Omental fat pad (tissue), 4 donors: ENCODE results near the gene PLXNB1. TPM values are rescaled to one million over a fixed set of nuclear protein-coding genes. Genes with fewer than 3 reads are reported as not detected.
"Not testable (repeated sequence)": the region's sequence is repeated elsewhere in the genome, so short reads cannot be mapped to it uniquely, and the experiment has no call there.

Source experiments
- ATAC-seq: fragments of 150-250 bp; one replicate; pipeline ENCODE4 v1.9.1; 2016; ENCODE audit warnings: mild to moderate bottlenecking, moderate library complexity; ENCODE audit not compliant: low FRiP score
- DNase-seq: peaks from one replicate; pipeline ENCODE4 v3.0.0-alpha.2; 2019; ENCODE audit warnings: low spot score
- CTCF ChIP-seq, 3 donors: fragments of 450-650 bp; IDR thresholded peaks; one replicate each; pipeline ENCODE4 v1.5.1; 2016 to 2017; ENCODE audit warnings: antibody characterized with exemption in 3 of 3, mild to moderate bottlenecking in 3 of 3, moderate library complexity in 2 of 3
- total RNA-seq, 4 donors: library from RNA; depleted of rRNA; stranded (reverse); fragments of >200 nt; gene quantifications; one replicate each; pipeline ENCODE4 v1.1.0, GENCODE V29; 2016

Gene PLXNB1
- total RNA-seq, 4 donors from 2014 or later: 66.7 to 91.3 (median 77.1) TPM

DNA sequence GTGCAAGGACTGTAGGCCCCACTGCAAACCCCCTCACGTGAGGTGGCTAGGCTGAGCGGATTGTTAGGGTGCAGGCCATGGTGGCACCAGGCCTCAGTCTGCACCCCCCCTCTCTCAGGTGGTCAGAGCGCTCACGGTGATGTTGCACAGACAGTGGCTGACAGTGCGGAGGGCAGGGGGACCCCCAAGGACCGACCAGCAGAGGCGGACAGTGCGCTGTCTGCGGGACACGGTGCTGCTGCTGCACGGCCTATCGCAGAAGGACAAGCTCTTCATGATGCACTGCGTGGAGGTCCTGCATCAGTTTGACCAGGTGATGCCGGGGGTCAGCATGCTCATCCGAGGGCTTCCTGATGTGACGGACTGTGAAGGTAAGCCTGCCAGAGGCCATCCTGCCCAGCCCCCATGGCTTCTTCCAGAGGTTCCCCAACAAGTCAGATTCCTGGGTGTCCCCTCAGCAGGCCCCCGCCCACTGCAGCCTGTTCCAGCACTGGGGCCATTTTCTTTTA lies 34.9 kb upstream of the PLXNB1 start:
- no peak for TF ChIP-seq CTCF (IDR thresholded peaks at IDR 0.05)
- ATAC-seq (no peak), DNase-seq (no peak)

- ATAC-seq (no peak), DNase-seq (no peak)
- no peak for TF ChIP-seq CTCF (IDR thresholded peaks at IDR 0.05)
Observed at GRCh38 chr3:48463703-48464102, 33.8 kb upstream of the PLXNB1 start.

DNA sequence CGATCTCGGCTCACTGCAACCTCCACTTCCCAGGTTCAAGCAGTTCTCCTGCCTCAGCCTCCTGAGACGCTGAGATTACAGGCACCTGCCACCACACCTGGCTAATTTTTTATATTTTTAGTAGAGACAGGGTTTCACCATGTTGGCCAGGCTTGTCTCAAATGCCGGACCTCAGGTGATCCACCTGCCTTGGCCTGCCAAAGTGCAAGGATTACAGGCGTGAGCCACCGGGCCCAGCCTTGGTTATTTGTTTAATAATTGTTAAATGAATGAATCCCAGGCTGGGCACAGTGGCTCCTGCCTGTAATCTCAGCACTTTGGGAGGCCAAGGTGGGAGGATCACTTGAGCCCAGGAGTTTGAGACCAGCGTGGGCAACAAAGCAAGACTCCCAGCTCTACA lies 31.9 kb upstream of the PLXNB1 start:
- not testable (repeated sequence) for DNase-seq, ATAC-seq

- ATAC-seq (peak; percentile 5), DNase-seq (no peak)
- TF ChIP-seq CTCF (IDR thresholded peaks at IDR 0.05): no peak
Observed at GRCh38 chr3:48460517-48460902, 30.6 kb upstream of the PLXNB1 start.

DNA sequence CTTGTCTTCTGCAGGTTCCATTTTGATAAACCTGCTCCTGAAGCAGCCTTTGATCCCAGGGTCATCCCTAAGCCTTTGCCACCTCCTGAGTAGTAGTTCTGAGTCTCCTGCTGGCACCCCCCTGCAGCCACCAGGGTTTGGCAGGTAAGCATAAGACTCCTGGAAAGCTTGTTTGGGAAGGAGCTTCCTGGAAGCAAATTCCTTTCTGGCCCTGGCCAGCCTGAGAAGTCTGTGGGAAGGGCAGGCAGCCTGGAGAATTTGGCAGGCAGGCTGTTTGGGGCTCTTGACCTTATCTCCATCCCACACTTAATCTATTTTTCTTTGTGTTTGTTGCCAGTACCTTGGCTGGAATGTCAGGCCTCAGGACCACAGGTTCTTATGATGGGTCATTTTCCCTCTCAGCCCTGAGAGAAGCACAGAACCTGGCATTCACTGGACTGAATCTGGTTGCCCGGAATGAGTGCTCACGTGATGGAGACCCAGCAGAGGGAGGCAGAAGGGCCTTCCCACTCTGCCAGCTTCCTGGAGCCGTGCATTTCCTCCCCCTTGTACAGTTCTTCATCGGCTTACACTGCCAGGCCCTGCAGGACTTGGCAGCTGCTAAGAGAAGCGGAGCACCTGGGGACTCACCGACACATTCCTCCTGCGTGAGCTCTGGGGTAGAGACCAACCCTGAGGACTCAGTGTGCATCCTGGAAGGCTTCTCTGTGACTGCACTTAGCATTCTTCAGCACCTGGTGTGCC lies 30.1 kb upstream of the PLXNB1 start:
- ATAC-seq (peak; percentile 45), DNase-seq (no peak)
- no peak for TF ChIP-seq CTCF (IDR thresholded peaks at IDR 0.05)

- no peak for TF ChIP-seq CTCF (IDR thresholded peaks at IDR 0.05)
- ATAC-seq (no peak), DNase-seq (no peak)
Observed at GRCh38 chr3:48459331-48459730, 29.4 kb upstream of the PLXNB1 start.

DNA sequence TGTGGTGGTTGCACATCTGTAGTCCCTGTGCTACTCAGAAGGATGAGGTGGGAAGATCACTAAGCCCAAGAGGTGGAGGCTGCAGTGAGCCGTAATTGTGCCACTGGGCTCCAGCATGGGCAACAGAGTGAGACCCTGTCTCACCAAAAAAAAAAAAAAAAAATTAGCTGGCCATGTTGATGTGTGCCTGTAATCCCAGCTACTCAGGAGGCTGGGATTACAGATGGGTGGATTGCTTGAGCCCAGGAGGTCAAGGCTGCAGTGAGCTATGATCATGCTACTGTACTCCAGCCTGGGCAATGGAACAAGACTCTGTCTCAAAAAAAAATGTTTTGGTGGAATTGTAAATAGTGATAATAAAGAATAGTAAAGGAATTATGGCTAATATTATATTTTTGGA lies 26.6 kb upstream of the PLXNB1 start:
- no peak for ATAC-seq
- DNase-seq: no peak
- no peak for TF ChIP-seq CTCF (IDR thresholded peaks at IDR 0.05)
